H1 (cell line): ENCODE results near the gene KCNMA1. TPM values are rescaled to one million over a fixed set of nuclear protein-coding genes. Genes with fewer than 3 reads are reported as not detected.

Source experiments
- CTCF ChIA-PET: fragments of 300-600 bp; sonication (Branson Sonifier 250); formaldehyde crosslinking; loops from one replicate; lab custom pipeline; 2021; ENCODE audit not compliant: partially characterized antibody; lab: Charles Lee
- POLR2A ChIA-PET: fragments of 300-600 bp; sonication (Branson Sonifier 250); formaldehyde crosslinking; loops from one replicate; lab custom pipeline; 2021; ENCODE audit warnings: inconsistent platforms; ENCODE audit not compliant: partially characterized antibody; lab: Charles Lee
- DNase-seq, 2 experiments: peaks; one replicate each; pipeline versions ENCODE4 v3.0.0 to v3.0.0-alpha.2; 2010 to 2022; ENCODE audit warnings: low spot score in 2 of 2, low read depth in 1 of 2, mixed read lengths in 1 of 2
- FAIRE-seq: peaks from 2 replicates; lab custom pipeline; 2011; peaks lifted over from hg19 to GRCh38; lab: Jason Lieb, UNC
- H2AFZ ChIP-seq: 2 replicates; pipeline ENCODE4 v1.8.1; 2012; ENCODE audit warnings: low read length, inconsistent platforms
- H2AK5ac ChIP-seq: 2 replicates; pipeline ENCODE4 v1.6.1; 2013; ENCODE audit warnings: low read depth, low read length
- H2BK120ac ChIP-seq: replicated peaks from 2 replicates; pipeline ENCODE3; 2013; ENCODE audit warnings: low read depth, low read length, inconsistent platforms
- H2BK12ac ChIP-seq: 2 replicates; pipeline ENCODE4 v1.6.1; 2013; ENCODE audit warnings: low read depth, low read length
- H2BK15ac ChIP-seq: 2 replicates; pipeline ENCODE4 v1.6.1; 2013; ENCODE audit warnings: low read length
- H2BK20ac ChIP-seq: 2 replicates; pipeline ENCODE4 v1.6.1; 2013; ENCODE audit warnings: low read length
- H2BK5ac ChIP-seq: 2 replicates; pipeline ENCODE4 v1.6.1; 2013; ENCODE audit warnings: low read depth, low read length
- H3K14ac ChIP-seq: 2 replicates; pipeline ENCODE4 v1.6.1; 2013; ENCODE audit warnings: inconsistent platforms; ENCODE audit not compliant: insufficient read length
- H3K18ac ChIP-seq: 2 replicates; pipeline ENCODE4 v1.6.1; 2013; ENCODE audit warnings: low read length; ENCODE audit errors: extremely low read depth
- H3K23ac ChIP-seq: 2 replicates; pipeline ENCODE4 v1.6.1; 2013; ENCODE audit warnings: inconsistent platforms; ENCODE audit not compliant: insufficient read length
- H3K23me2 ChIP-seq: 2 replicates; pipeline ENCODE4 v1.6.1; 2013; ENCODE audit warnings: low read depth, low read length
- H3K27ac ChIP-seq: 2 replicates; pipeline ENCODE4 v1.6.1; 2011; ENCODE audit warnings: low read depth, low read length, inconsistent platforms
- H3K27me3 ChIP-seq, 4 experiments: replicated peaks in 1 of 4; 1 replicate in 1 of 4; 2 replicates in 3 of 4; pipeline versions ENCODE4 v1.6.1 to v1.8.1; 2011 to 2013; ENCODE audit warnings: low read length in 3 of 4, mild to moderate bottlenecking in 3 of 4, inconsistent platforms in 2 of 4, mixed read lengths in 2 of 4, moderate library complexity in 1 of 4; ENCODE audit not compliant: control insufficient read depth in 3 of 4, insufficient read depth in 3 of 4; ENCODE audit errors: extremely low read depth in 1 of 4
- H3K36me3 ChIP-seq, 4 experiments: 2 replicates each; pipeline versions ENCODE4 v1.6.1 to v1.8.1; 2011 to 2013; ENCODE audit warnings: mild to moderate bottlenecking in 4 of 4, low read length in 3 of 4, moderate library complexity in 2 of 4, control low read depth in 1 of 4, inconsistent platforms in 1 of 4; ENCODE audit not compliant: insufficient read depth in 4 of 4, control insufficient read depth in 2 of 4
- H3K4ac ChIP-seq: replicated peaks from 2 replicates; pipeline ENCODE3; 2013; ENCODE audit warnings: low read length, low read depth, mixed read lengths, inconsistent platforms; ENCODE audit not compliant: insufficient read length
- H3K4me1 ChIP-seq, 4 experiments: replicated peaks in 1 of 4; 1 replicate in 1 of 4; 2 replicates in 3 of 4; pipeline versions ENCODE4 v1.6.1 to v1.8.1; 2011 to 2013; ENCODE audit warnings: low read length in 3 of 4, inconsistent platforms in 2 of 4, mixed read lengths in 1 of 4; ENCODE audit not compliant: insufficient read depth in 4 of 4, control insufficient read depth in 3 of 4
- H3K4me2 ChIP-seq, 2 experiments: 2 replicates each; pipeline versions ENCODE4 v1.6.1 to v1.8.1; 2011 to 2013; ENCODE audit warnings: low read depth in 2 of 2, low read length in 2 of 2, control low read depth in 1 of 2, inconsistent platforms in 1 of 2, mild to moderate bottlenecking in 1 of 2; ENCODE audit not compliant: insufficient read depth in 1 of 2
- H3K4me3 ChIP-seq, 4 experiments: fragments of 200-600, 300-600 bp in 1 of 4; sonication (generic), shearing (Covaris generic), sonication (Bioruptor Twin) in 1 of 4; 2 replicates each; pipeline versions ENCODE4 v1.5.1 to v1.8.1; 2011 to 2016; ENCODE audit warnings: low read length in 4 of 4, low read depth in 3 of 4, control low read depth in 2 of 4, inconsistent platforms in 2 of 4, mild to moderate bottlenecking in 2 of 4, mixed read lengths in 1 of 4, moderate library complexity in 1 of 4; ENCODE audit not compliant: insufficient read depth in 2 of 4; ENCODE audit errors: extremely low read depth in 1 of 4
- H3K56ac ChIP-seq: replicated peaks from 2 replicates; pipeline ENCODE3; 2013; ENCODE audit warnings: low read depth, mild to moderate bottlenecking, mixed read lengths, low read length, inconsistent platforms; ENCODE audit not compliant: insufficient read length
- H3K79me1 ChIP-seq: 2 replicates; pipeline ENCODE4 v1.6.1; 2013; ENCODE audit warnings: low read depth, low read length, control low read depth
- H3K79me2 ChIP-seq, 2 experiments: 2 replicates each; pipeline versions ENCODE4 v1.6.1 to v1.8.1; 2012 to 2013; ENCODE audit warnings: low read length in 2 of 2, mild to moderate bottlenecking in 2 of 2, inconsistent platforms in 1 of 2; ENCODE audit not compliant: insufficient read depth in 2 of 2, control insufficient read depth in 1 of 2
- H3K9ac ChIP-seq, 4 experiments: replicated peaks in 1 of 4; 1 replicate in 1 of 4; 2 replicates in 3 of 4; pipeline versions ENCODE4 v1.6.1 to v1.8.1; 2011 to 2013; ENCODE audit warnings: low read depth in 3 of 4, low read length in 3 of 4, control low read depth in 2 of 4, mild to moderate bottlenecking in 2 of 4, moderate library complexity in 2 of 4, inconsistent platforms in 1 of 4; ENCODE audit errors: extremely low read depth in 1 of 4
- H3K9me3 ChIP-seq, 2 experiments: 2 replicates each; pipeline versions ENCODE4 v1.6.1 to v1.8.1; 2012 to 2013; ENCODE audit warnings: mild to moderate bottlenecking in 2 of 2, moderate library complexity in 2 of 2, control low read depth in 1 of 2, inconsistent platforms in 1 of 2, low read depth in 1 of 2, low read length in 1 of 2, mixed read lengths in 1 of 2; ENCODE audit not compliant: insufficient read depth in 2 of 2
- H4K20me1 ChIP-seq, 2 experiments: replicated peaks in 1 of 2; 2 replicates each; pipeline versions ENCODE3 to v1.8.1; 2011 to 2013; ENCODE audit warnings: inconsistent platforms in 2 of 2, low read length in 2 of 2, mild to moderate bottlenecking in 1 of 2; ENCODE audit not compliant: insufficient read depth in 2 of 2, control insufficient read depth in 1 of 2
- H4K5ac ChIP-seq: 2 replicates; pipeline ENCODE4 v1.6.1; 2013; ENCODE audit warnings: low read length, low read depth, mixed read lengths, inconsistent platforms; ENCODE audit not compliant: insufficient read length
- H4K8ac ChIP-seq: 2 replicates; pipeline ENCODE4 v1.8.0; 2013; ENCODE audit warnings: mild to moderate bottlenecking, moderate library complexity, low read length, inconsistent platforms; ENCODE audit not compliant: insufficient read depth; ENCODE audit errors: extremely low read depth
- H4K91ac ChIP-seq: replicated peaks from 2 replicates; pipeline ENCODE3; 2013; ENCODE audit warnings: low read length, mixed read lengths, inconsistent platforms; ENCODE audit not compliant: insufficient read length
- ASH2L ChIP-seq: fragments of 200-600, 300-600 bp; sonication (generic); IDR thresholded peaks from one replicate; pipeline ENCODE4 v1.7.1; 2017; ENCODE audit warnings: low read length
- ATF3 ChIP-seq: IDR thresholded peaks from 2 replicates; pipeline ENCODE4 v1.6.1; 2011; ENCODE audit warnings: low read depth, mild to moderate bottlenecking, low read length; ENCODE audit not compliant: insufficient read depth
- CHD1 ChIP-seq: IDR thresholded peaks from 2 replicates; pipeline ENCODE4 v1.6.1; 2012; ENCODE audit warnings: low read depth, low read length, improper control_type of control experiment
- CHD2 ChIP-seq: IDR thresholded peaks from 2 replicates; pipeline ENCODE4 v1.6.1; 2012; ENCODE audit warnings: low read length, improper control_type of control experiment
- MAFK ChIP-seq: IDR thresholded peaks from 2 replicates; pipeline ENCODE4 v1.6.1; 2012; ENCODE audit warnings: low read depth, mild to moderate bottlenecking, improper control_type of control experiment, low read length
- PHF8 ChIP-seq: fragments of 200-600 bp; sonication (generic); conservative IDR thresholded peaks from 2 replicates; pipeline ENCODE4 v1.7.1; 2012; ENCODE audit warnings: low read depth, mild to moderate bottlenecking, inconsistent platforms, low read length, moderate library complexity
- POLR2A ChIP-seq, 2 experiments: IDR thresholded peaks; 1 replicate in 1 of 2; 2 replicates in 1 of 2; pipeline ENCODE4 v1.6.1; 2011; ENCODE audit warnings: low read depth in 2 of 2, low read length in 2 of 2, mild to moderate bottlenecking in 2 of 2; ENCODE audit errors: control extremely low read depth in 1 of 2
- RBBP5 ChIP-seq: IDR thresholded peaks from 2 replicates; pipeline ENCODE4 v1.7.1; 2012; ENCODE audit warnings: low read depth, mild to moderate bottlenecking, inconsistent platforms, low read length, moderate library complexity, borderline replicate concordance
- SAP30 ChIP-seq: fragments of 300-600 bp; sonication (generic); IDR thresholded peaks from 2 replicates; pipeline ENCODE4 v1.7.1; 2012; ENCODE audit warnings: low read length, moderate library complexity, mild to moderate bottlenecking, inconsistent platforms; ENCODE audit not compliant: insufficient read depth, insufficient replicate concordance
- SIN3A ChIP-seq, 2 experiments: IDR thresholded peaks in 1 of 2; conservative IDR thresholded peaks in 1 of 2; 2 replicates each; pipeline ENCODE4 v1.6.1; 2011 to 2012; ENCODE audit warnings: low read length in 2 of 2, improper control_type of control experiment in 1 of 2, low read depth in 1 of 2, mild to moderate bottlenecking in 1 of 2
- SIX5 ChIP-seq: IDR thresholded peaks from 2 replicates; pipeline ENCODE4 v1.6.1; 2011; ENCODE audit warnings: mild to moderate bottlenecking, low read depth, low read length
- SRF ChIP-seq: IDR thresholded peaks from 2 replicates; pipeline ENCODE4 v1.6.1; 2011; ENCODE audit warnings: mild to moderate bottlenecking, low read depth, low read length, moderate library complexity
- TAF7 ChIP-seq: optimal IDR thresholded peaks from 2 replicates; pipeline ENCODE3; 2011; ENCODE audit warnings: low read depth, mild to moderate bottlenecking, inconsistent platforms, low read length, moderate library complexity, borderline replicate concordance
- WGBS, 2 experiments: shearing (Covaris generic) in 1 of 2; methylation state at CpG; one replicate each; pipeline versions ENCODE4 v1.1.6 to v1.1.7; 2013 to 2015; ENCODE audit warnings: low lambda C conversion rate in 2 of 2, mixed read lengths in 2 of 2, inconsistent platforms in 1 of 2, low coverage in 1 of 2, missing lambda C conversion rate in 1 of 2; ENCODE audit not compliant: insufficient replicate concordance in 2 of 2, insufficient coverage in 1 of 2, insufficient read length in 1 of 2; ENCODE audit errors: extremely low coverage in 1 of 2, missing lambda C conversion rate in 1 of 2; 5-methylcytosine and 5-hydroxymethylcytosine counted together
- polyA plus RNA-seq, 7 experiments: library from polyadenylated mRNA; depleted of rRNA in 3 of 7; stranded (reverse) in 5 of 7; unstranded in 2 of 7; fragments of >200 nt in 5 of 7; fragments of 200-250 nt in 2 of 7; gene quantifications; 1 replicate in 5 of 7; 2 replicates in 1 of 7; 4 replicates in 1 of 7; pipeline versions ENCODE4 v1.2.1 to v1.2.3, GENCODE V29; 2011 to 2013; ENCODE audit warnings: missing spikeins in 2 of 7, mixed read lengths in 2 of 7
- total RNA-seq: library from RNA; stranded (reverse); fragmentation: NEBNext Ultra II Directional; extraction: Animal tissue kit (Norgen Biotek cat#: 25700); gene quantifications from 2 replicates; pipeline ENCODE4 v1.2.1, GENCODE V29; 2021

The KCNMA1 gene
- total and polyA plus RNA-seq, 2 of the 8 experiments (the other 6 are each of a cell fraction or from before 2014, with no cell fraction given) = 10.2 to 11.1 TPM

GRCh38 chr10:77259171-77259874, 378.3 kb downstream of the KCNMA1 start:
- H4K91ac ChIP-seq = no peak overlapping the region
- no peaks in the 10 kb centered on the region for H3K79me2 ChIP-seq
- DNase-seq (no peak), FAIRE-seq (no peak)
- H3K4me1 ChIP-seq = no peaks in the 10 kb centered on the region
- no peak overlapping the region for H2BK120ac ChIP-seq
- no peak overlapping the region for H2BK20ac ChIP-seq
- ChIA-PET POLR2A (no interaction called here), CTCF (interaction anchor here (0.6 to 1.7 kb wide), 6 partner anchors 13 to 402 kb away, joined by 3 to 5 read pairs (median 4); no protein-coding TSS in a partner anchor)
- no peak overlapping the region for H3K4ac ChIP-seq
- no peak overlapping the region for H3K27ac ChIP-seq
- no peak overlapping the region for H3K4me3 ChIP-seq
- H2BK12ac ChIP-seq = no peak overlapping the region
- H3K36me3 ChIP-seq = no peaks in the 10 kb centered on the region
- H3K9ac ChIP-seq = no peak overlapping the region
- no peaks in the 10 kb centered on the region for H4K20me1 ChIP-seq
- peaks cover 2% of the 10 kb centered on the region; the same call in 1 of the 2 replicates for H3K79me1 ChIP-seq
- no peak overlapping the region for H3K18ac ChIP-seq
- no peak overlapping the region for H2AFZ ChIP-seq
- no peak overlapping the region for H3K23ac ChIP-seq
- 0 out of 4 replicates have a peak, but pooled peaks cover 0 to 2% of the 10 kb centered on the region in 2 experiments for H3K9me3 ChIP-seq
- no peaks in the 10 kb centered on the region for H3K23me2 ChIP-seq
- H3K56ac ChIP-seq = no peak overlapping the region
- no peak overlapping the region for H2BK5ac ChIP-seq
- 90% methylated on average over 4 of the region's 4 CpGs; no CpG with 5 or more reads in 1 of the 2 experiments for WGBS, 2 experiments
- H2AK5ac ChIP-seq = no peak overlapping the region
- H3K27me3 ChIP-seq = no peaks in the 10 kb centered on the region
- no peak overlapping the region for H4K5ac ChIP-seq
- H3K4me2 ChIP-seq = no peak overlapping the region
- H4K8ac ChIP-seq = no peak overlapping the region
- H2BK15ac ChIP-seq = no peak overlapping the region
- H3K14ac ChIP-seq = no peak overlapping the region
- TF ChIP-seq PHF8 (no peak), ATF3 (no peak), ASH2L (no peak), POLR2A (IDR thresholded peaks at IDR 0.05; ENCODE audit: control extremely low read depth in 1 of 2, low read depth in 2 of 2, low read length in 2 of 2) (no peak), MAFK (no peak), SAP30 (no peak), SRF (no peak), RBBP5 (no peak), CHD1 (no peak), SIN3A (conservative IDR thresholded peaks at IDR 0.05 in 1 of 2, IDR thresholded peaks at IDR 0.05 in 1 of 2; ENCODE audit: low read depth in 1 of 2, low read length in 2 of 2) (no peak), CHD2 (no peak), TAF7 (no peak), SIX5 (no peak)
